Parathyroid adenoma (tissue), 2 donors: ENCODE data around the gene SLC28A1.
"Not testable (repeated sequence)": the region's sequence is repeated elsewhere in the genome, so short reads cannot be mapped to it uniquely, and the experiment has no call there.

Experiments used
- H2AFZ ChIP-seq: fragments of 300-600 bp; sonication (generic); one replicate; pipeline ENCODE4 v1.7.0; 2017; ENCODE audit warnings: antibody characterized with exemption, mild to moderate bottlenecking
- H3K27ac ChIP-seq: fragments of 300-600 bp; sonication (generic); one replicate; pipeline ENCODE4 v1.7.0; 2017
- H3K27me3 ChIP-seq: fragments of 300-600 bp; sonication (generic); one replicate; pipeline ENCODE4 v1.7.0; 2017; ENCODE audit warnings: low read length; ENCODE audit not compliant: control insufficient read depth, insufficient read depth
- H3K36me3 ChIP-seq: fragments of 300-600 bp; sonication (generic); one replicate; pipeline ENCODE4 v1.7.0; 2017; ENCODE audit warnings: low read length; ENCODE audit not compliant: control insufficient read depth, insufficient read depth
- H3K4me1 ChIP-seq: fragments of 300-600 bp; sonication (generic); one replicate; pipeline ENCODE4 v1.7.0; 2017; ENCODE audit warnings: control low read depth
- H3K4me2 ChIP-seq: fragments of 300-600 bp; sonication (generic); one replicate; pipeline ENCODE4 v1.7.0; 2017; ENCODE audit warnings: low read length
- H3K4me3 ChIP-seq: fragments of 300-600 bp; sonication (generic); one replicate; pipeline ENCODE4 v1.7.0; 2017; ENCODE audit warnings: low read depth, low read length
- H3K79me2 ChIP-seq: fragments of 300-600 bp; sonication (generic); one replicate; pipeline ENCODE4 v1.7.0; 2017; ENCODE audit warnings: control low read depth
- H3K9ac ChIP-seq: fragments of 300-600 bp; sonication (generic); one replicate; pipeline ENCODE4 v1.7.0; 2017; ENCODE audit warnings: mild to moderate bottlenecking
- H3K9me3 ChIP-seq: fragments of 300-600 bp; sonication (generic); one replicate; pipeline ENCODE4 v1.7.0; 2017; ENCODE audit warnings: low read length; ENCODE audit not compliant: control insufficient read depth
- CTCF ChIP-seq: fragments of 300-600 bp; sonication (generic); IDR thresholded peaks from one replicate; pipeline ENCODE4 v1.7.0; 2017; ENCODE audit warnings: antibody characterized with exemption, mild to moderate bottlenecking
- donor health status: primary hyperparathyroidism.

SLC28A1 gene

GRCh38 chr15:84845631-84846030 lies 38.8 kb upstream of the SLC28A1 start:
- not testable (repeated sequence) for H3K36me3 ChIP-seq, H3K4me3 ChIP-seq, H2AFZ ChIP-seq, H3K4me2 ChIP-seq, H3K9ac ChIP-seq, H3K9me3 ChIP-seq, H3K27ac ChIP-seq, H3K27me3 ChIP-seq, H3K79me2 ChIP-seq
- H3K4me1 ChIP-seq, result peaks cover 14% of the 10 kb centered on the region
- TF ChIP-seq CTCF, result peak; percentile 63

DNA sequence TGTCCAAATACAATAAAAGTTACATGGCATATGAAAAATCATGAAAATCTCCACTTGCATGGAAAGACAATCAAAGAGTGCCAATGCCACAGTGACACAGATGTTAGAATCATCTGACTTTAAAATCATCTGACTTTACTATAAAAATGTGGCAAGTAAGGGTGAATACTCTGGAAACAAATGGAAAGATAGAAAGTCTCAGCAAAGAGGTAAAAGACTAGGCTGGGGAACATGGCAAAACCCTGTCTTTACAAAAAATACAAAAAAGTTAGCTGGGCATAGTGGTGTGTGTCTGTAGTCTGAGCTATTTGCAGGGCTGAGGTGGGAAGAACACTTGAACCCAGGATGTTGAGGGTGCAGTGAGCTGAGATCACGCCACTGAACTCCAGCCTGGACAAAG lies 38.2 kb upstream of the SLC28A1 start:
- Histone ChIP-seq H3K9ac (no peak overlapping the region), H2AFZ (no peak overlapping the region), H3K79me2 (no peaks in the 10 kb centered on the region), H3K27ac (no peak overlapping the region), H3K9me3 (no peaks in the 10 kb centered on the region), H3K36me3 (no peaks in the 10 kb centered on the region), H3K4me1 (peaks cover 8% of the 10 kb centered on the region), H3K4me3 (no peak overlapping the region), H3K4me2 (no peak overlapping the region), H3K27me3 (no peaks in the 10 kb centered on the region)
- TF ChIP-seq CTCF, result no peak

DNA sequence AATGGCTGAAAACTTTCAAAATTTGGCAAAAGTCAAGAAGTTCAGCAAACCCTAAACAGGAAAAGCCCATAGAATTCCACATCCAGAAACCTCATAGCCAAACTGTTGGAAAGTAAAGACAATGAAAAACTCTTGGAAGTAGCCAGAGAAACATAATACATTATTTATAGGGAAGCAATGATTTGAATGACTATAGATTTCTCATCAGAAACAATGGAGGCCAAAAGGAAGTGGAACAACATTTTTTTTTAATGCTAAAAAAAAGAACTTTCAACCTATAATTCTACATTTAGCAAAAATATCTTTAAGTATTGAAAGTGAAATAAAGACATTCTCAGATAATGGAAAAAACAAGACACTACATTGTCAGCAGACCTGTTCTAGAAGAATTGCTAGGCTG lies 37.1 kb upstream of the SLC28A1 start:
- no peak for TF ChIP-seq CTCF
- Histone ChIP-seq H3K27me3 (no peaks in the 10 kb centered on the region), H2AFZ (no peak overlapping the region), H3K4me1 (no peaks in the 10 kb centered on the region), H3K4me3 (no peak overlapping the region), H3K79me2 (no peaks in the 10 kb centered on the region), H3K36me3 (no peaks in the 10 kb centered on the region), H3K27ac (no peak overlapping the region), H3K9me3 (no peaks in the 10 kb centered on the region), H3K9ac (no peak overlapping the region), H3K4me2 (no peak overlapping the region)

DNA sequence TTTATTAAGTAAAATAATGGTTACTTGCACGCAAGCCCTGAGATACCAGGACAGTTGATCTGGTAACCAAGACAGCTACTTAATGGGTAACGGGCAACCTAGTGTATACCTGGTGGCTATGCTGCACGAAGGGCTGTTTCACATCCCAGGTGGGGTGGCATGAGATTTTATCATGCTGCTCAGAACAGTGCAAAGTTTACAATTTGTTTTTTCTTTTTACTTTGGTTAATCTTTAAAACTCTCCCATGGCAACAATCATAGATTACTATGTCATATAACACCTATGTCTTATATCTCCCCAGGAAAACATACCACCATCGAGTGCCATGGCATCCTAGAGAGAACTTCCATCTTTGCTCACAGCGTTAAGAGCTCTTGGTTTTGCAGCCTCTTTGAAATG lies 32.2 kb upstream of the SLC28A1 start:
- Histone ChIP-seq H3K27ac (no peak overlapping the region), H3K4me2 (no peak overlapping the region), H3K4me1 (peaks cover 3% of the 10 kb centered on the region), H3K9me3 (no peaks in the 10 kb centered on the region), H3K27me3 (no peaks in the 10 kb centered on the region), H3K4me3 (no peak overlapping the region), H3K36me3 (no peaks in the 10 kb centered on the region), H2AFZ (no peak overlapping the region), H3K79me2 (no peaks in the 10 kb centered on the region), H3K9ac (no peak overlapping the region)
- no peak for TF ChIP-seq CTCF

- no peaks in the 10 kb centered on the region for H3K9me3 ChIP-seq
- H3K79me2 ChIP-seq, result no peaks in the 10 kb centered on the region
- peaks cover 3% of the 10 kb centered on the region for H3K4me1 ChIP-seq
- peak overlapping the region; percentile 30 for H3K27ac ChIP-seq
- H3K4me2 ChIP-seq, result no peak overlapping the region
- no peaks in the 10 kb centered on the region for H3K27me3 ChIP-seq
- no peak overlapping the region for H3K4me3 ChIP-seq
- TF ChIP-seq CTCF, result no peak
- peak overlapping the region; percentile 58 for H2AFZ ChIP-seq
- H3K9ac ChIP-seq, result no peak overlapping the region
- no peaks in the 10 kb centered on the region for H3K36me3 ChIP-seq
These were observed 29.3 kb upstream of the SLC28A1 start for GRCh38 chr15:84855136-84855535.
